H1 (cell line): Measurements from ENCODE around the gene HDHD2. TPM values are rescaled to one million over a fixed set of nuclear protein-coding genes. Genes with fewer than 3 reads are reported as not detected.
A peak's percentile ranks its signal among the peaks of the same experiment; 100 is the strongest.

ENCODE experiments used
- CHD7 ChIP-seq: fragments of 300-600 bp; sonication (generic); IDR thresholded peaks from 2 replicates; pipeline ENCODE4 v1.7.1; 2012; ENCODE audit warnings: low read length, moderate library complexity, mild to moderate bottlenecking, inconsistent platforms; ENCODE audit not compliant: insufficient replicate concordance
- FOSL1 ChIP-seq: IDR thresholded peaks from 2 replicates; pipeline ENCODE4 v1.6.1; 2011; ENCODE audit warnings: mild to moderate bottlenecking, low read depth, low read length, moderate library complexity; ENCODE audit not compliant: insufficient read depth
- HDAC2 ChIP-seq, 2 experiments: fragments of 300-600 bp in 1 of 2; sonication (generic) in 1 of 2; IDR thresholded peaks; 2 replicates each; pipeline ENCODE4 v1.6.1; 2011 to 2012; ENCODE audit warnings: low read depth in 2 of 2, low read length in 2 of 2, mild to moderate bottlenecking in 2 of 2, moderate library complexity in 2 of 2, borderline replicate concordance in 1 of 2, inconsistent platforms in 1 of 2
- KDM1A ChIP-seq: fragments of 200-600, 300-600 bp; sonication (generic); IDR thresholded peaks from 2 replicates; pipeline ENCODE4 v1.7.1; 2016; ENCODE audit warnings: mild to moderate bottlenecking, low read length, borderline replicate concordance
- KDM5A ChIP-seq: fragments of 200-600 bp; IDR thresholded peaks from 2 replicates; pipeline ENCODE4 v1.7.1; 2012; ENCODE audit warnings: mild to moderate bottlenecking, low read length, inconsistent platforms, mixed read lengths
- NANOG ChIP-seq: IDR thresholded peaks from 2 replicates; pipeline ENCODE4 v1.6.1; 2011; ENCODE audit warnings: low read length, low read depth, mild to moderate bottlenecking, inconsistent platforms; ENCODE audit not compliant: insufficient read depth, poor library complexity, severe bottlenecking
- POLR2A ChIP-seq, 2 experiments: IDR thresholded peaks; 1 replicate in 1 of 2; 2 replicates in 1 of 2; pipeline ENCODE4 v1.6.1; 2011; ENCODE audit warnings: low read depth in 2 of 2, low read length in 2 of 2, mild to moderate bottlenecking in 2 of 2; ENCODE audit errors: control extremely low read depth in 1 of 2
- SIN3A ChIP-seq, 2 experiments: IDR thresholded peaks in 1 of 2; conservative IDR thresholded peaks in 1 of 2; 2 replicates each; pipeline ENCODE4 v1.6.1; 2011 to 2012; ENCODE audit warnings: low read length in 2 of 2, improper control_type of control experiment in 1 of 2, low read depth in 1 of 2, mild to moderate bottlenecking in 1 of 2
- polyA plus RNA-seq, 7 experiments: library from polyadenylated mRNA; depleted of rRNA in 3 of 7; stranded (reverse) in 5 of 7; unstranded in 2 of 7; fragments of >200 nt in 5 of 7; fragments of 200-250 nt in 2 of 7; gene quantifications; 1 replicate in 5 of 7; 2 replicates in 1 of 7; 4 replicates in 1 of 7; pipeline versions ENCODE4 v1.2.1 to v1.2.3, GENCODE V29; 2011 to 2013; ENCODE audit warnings: missing spikeins in 2 of 7, mixed read lengths in 2 of 7
- total RNA-seq: library from RNA; stranded (reverse); fragmentation: NEBNext Ultra II Directional; extraction: Animal tissue kit (Norgen Biotek cat#: 25700); gene quantifications from 2 replicates; pipeline ENCODE4 v1.2.1, GENCODE V29; 2021
- TF ChIP-seq, protein P1 (sequence below): IDR thresholded peaks from 2 replicates; pipeline ENCODE4 v1.6.1; 2012; ENCODE audit warnings: inconsistent platforms

The HDHD2 gene
- total and polyA plus RNA-seq, 2 of the 8 experiments (the other 6 are each of a cell fraction or from before 2014, with no cell fraction given): 16.7 to 42.7 TPM

DNA sequence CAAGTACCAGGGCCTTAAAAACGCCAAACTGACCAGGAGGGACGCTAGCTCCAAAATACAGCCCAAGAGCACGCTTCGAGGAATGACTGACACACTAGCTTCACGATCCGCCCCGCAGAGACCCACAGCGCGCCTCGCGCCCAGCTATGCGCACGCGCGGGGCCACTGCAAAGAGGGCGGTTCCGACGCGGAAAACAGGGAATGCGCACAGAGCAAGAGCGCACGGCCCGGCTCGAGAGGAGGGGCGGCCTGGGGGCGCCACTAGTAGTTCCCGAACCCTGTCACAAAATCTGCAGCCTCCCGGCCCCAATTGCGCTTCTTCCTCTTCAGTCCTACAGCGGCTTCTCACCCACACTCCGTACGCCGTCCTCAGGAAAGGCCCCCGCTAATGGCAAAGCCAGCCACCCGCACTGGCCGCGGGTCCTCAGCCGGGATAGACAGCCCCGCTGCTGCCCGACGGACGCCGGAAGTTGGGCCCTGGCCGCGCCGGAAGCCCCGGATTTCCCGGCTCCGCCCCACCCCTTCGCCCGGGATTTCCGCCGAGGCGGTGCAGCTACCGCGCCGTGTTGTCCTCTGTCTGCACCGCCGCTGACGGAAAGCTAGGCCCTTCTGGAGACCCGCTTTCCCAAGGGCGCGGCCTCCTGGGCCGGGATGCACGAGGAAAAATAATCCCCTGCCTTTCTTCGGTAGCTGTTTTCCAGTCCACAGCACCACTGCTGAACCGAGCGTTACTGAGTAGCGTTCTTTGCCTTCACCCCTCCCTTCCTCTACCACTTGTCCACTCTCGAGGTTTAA lies at the start of gene HDHD2 (continued):
- TF ChIP-seq CHD7 (no peak), HDAC2 (IDR thresholded peaks at IDR 0.05; ENCODE audit: borderline replicate concordance in 1 of 2, low read depth in 2 of 2, low read length in 2 of 2) (0 out of 4 replicates have a peak, but pooled peaks of 1 of the 2 experiments have one; percentile 25), NANOG (no peak), FOSL1 (no peak), POLR2A (IDR thresholded peaks at IDR 0.05; ENCODE audit: control extremely low read depth in 1 of 2, low read depth in 2 of 2, low read length in 2 of 2) (peak; percentile 57 to 88), KDM1A (no peak), KDM5A (no peak), SIN3A (conservative IDR thresholded peaks at IDR 0.05 in 1 of 2, IDR thresholded peaks at IDR 0.05 in 1 of 2; ENCODE audit: low read depth in 1 of 2, low read length in 2 of 2) (peak in 1 of 2 experiments; percentile 50; a peak in 2 of 4 replicates)
- TF ChIP-seq, protein P1, sequence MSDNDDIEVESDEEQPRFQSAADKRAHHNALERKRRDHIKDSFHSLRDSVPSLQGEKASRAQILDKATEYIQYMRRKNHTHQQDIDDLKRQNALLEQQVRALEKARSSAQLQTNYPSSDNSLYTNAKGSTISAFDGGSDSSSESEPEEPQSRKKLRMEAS: peak; percentile 74
